ENCODE measurements around the gene ACACB. TPM values are rescaled to one million over a fixed set of nuclear protein-coding genes. Genes with fewer than 3 reads are reported as not detected.

ACACB gene
- total RNA-seq, 1 donor from 2014 or later, result 15.4 TPM

DNA sequence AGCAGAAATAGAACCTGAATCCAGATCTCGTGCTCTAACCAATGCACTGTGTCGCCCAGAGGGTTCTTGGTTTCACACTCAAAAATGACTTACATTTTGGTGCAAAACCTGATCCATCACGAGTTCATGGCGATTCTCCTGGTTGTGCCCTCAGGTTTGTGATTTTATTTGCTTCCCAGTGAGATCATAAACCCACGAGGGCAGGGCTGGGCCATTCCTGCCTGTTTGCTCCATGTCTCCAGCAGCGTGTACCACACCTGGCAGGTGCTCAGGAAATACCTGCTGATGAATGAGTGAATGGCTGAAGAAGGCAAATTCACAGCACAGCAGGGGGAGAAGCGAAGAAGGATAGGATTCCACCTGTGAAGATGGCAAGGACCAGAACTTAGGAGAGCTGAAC is 9.4 kb downstream of the ACACB start:
- DNase-seq (ENCODE audit: low spot score in 2 of 2, unreplicated experiment in 2 of 2), result no peak
- H3K27me3 Mint-ChIP-seq (ENCODE audit: low read depth), result peaks cover 4% of the 10 kb centered on the region
- TF ChIP-seq, protein P1, sequence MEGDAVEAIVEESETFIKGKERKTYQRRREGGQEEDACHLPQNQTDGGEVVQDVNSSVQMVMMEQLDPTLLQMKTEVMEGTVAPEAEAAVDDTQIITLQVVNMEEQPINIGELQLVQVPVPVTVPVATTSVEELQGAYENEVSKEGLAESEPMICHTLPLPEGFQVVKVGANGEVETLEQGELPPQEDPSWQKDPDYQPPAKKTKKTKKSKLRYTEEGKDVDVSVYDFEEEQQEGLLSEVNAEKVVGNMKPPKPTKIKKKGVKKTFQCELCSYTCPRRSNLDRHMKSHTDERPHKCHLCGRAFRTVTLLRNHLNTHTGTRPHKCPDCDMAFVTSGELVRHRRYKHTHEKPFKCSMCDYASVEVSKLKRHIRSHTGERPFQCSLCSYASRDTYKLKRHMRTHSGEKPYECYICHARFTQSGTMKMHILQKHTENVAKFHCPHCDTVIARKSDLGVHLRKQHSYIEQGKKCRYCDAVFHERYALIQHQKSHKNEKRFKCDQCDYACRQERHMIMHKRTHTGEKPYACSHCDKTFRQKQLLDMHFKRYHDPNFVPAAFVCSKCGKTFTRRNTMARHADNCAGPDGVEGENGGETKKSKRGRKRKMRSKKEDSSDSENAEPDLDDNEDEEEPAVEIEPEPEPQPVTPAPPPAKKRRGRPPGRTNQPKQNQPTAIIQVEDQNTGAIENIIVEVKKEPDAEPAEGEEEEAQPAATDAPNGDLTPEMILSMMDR (IDR thresholded peaks at IDR 0.05; ENCODE audit: unreplicated experiment), result no peak
- no peak overlapping the region for H3K27ac Mint-ChIP-seq
- H3K36me3 Mint-ChIP-seq, result no peaks in the 10 kb centered on the region
- H3K9me3 Mint-ChIP-seq, result no peaks in the 10 kb centered on the region
- no peaks in the 10 kb centered on the region for H3K4me1 Mint-ChIP-seq
- no peak overlapping the region for H3K4me3 Mint-ChIP-seq

- DNase-seq (ENCODE audit: low spot score in 2 of 2, unreplicated experiment in 2 of 2), result no peak
- H3K27me3 Mint-ChIP-seq (ENCODE audit: low read depth), result peaks cover 7% of the 10 kb centered on the region
- no peaks in the 10 kb centered on the region for H3K4me1 Mint-ChIP-seq
- H3K36me3 Mint-ChIP-seq, result no peaks in the 10 kb centered on the region
- no peak overlapping the region for H3K4me3 Mint-ChIP-seq
- no peak overlapping the region for H3K27ac Mint-ChIP-seq
- TF ChIP-seq, protein P1 (IDR thresholded peaks at IDR 0.05; ENCODE audit: unreplicated experiment), result no peak
- H3K9me3 Mint-ChIP-seq, result no peaks in the 10 kb centered on the region
These were observed 10.4 kb downstream of the ACACB start for GRCh38 chr12:109126784-109127183.

GRCh38 chr12:109127533-109128242 is 11.3 kb downstream of the ACACB start:
- no peak overlapping the region for H3K27ac Mint-ChIP-seq
- H3K36me3 Mint-ChIP-seq, result no peaks in the 10 kb centered on the region
- TF ChIP-seq, protein P1 (IDR thresholded peaks at IDR 0.05; ENCODE audit: unreplicated experiment), result no peak
- H3K27me3 Mint-ChIP-seq (ENCODE audit: low read depth), result peaks cover 12% of the 10 kb centered on the region
- no peaks in the 10 kb centered on the region for H3K4me1 Mint-ChIP-seq
- H3K9me3 Mint-ChIP-seq, result no peaks in the 10 kb centered on the region
- no peak for DNase-seq (ENCODE audit: low spot score in 2 of 2, unreplicated experiment in 2 of 2)
- H3K4me3 Mint-ChIP-seq, result no peak overlapping the region

DNA sequence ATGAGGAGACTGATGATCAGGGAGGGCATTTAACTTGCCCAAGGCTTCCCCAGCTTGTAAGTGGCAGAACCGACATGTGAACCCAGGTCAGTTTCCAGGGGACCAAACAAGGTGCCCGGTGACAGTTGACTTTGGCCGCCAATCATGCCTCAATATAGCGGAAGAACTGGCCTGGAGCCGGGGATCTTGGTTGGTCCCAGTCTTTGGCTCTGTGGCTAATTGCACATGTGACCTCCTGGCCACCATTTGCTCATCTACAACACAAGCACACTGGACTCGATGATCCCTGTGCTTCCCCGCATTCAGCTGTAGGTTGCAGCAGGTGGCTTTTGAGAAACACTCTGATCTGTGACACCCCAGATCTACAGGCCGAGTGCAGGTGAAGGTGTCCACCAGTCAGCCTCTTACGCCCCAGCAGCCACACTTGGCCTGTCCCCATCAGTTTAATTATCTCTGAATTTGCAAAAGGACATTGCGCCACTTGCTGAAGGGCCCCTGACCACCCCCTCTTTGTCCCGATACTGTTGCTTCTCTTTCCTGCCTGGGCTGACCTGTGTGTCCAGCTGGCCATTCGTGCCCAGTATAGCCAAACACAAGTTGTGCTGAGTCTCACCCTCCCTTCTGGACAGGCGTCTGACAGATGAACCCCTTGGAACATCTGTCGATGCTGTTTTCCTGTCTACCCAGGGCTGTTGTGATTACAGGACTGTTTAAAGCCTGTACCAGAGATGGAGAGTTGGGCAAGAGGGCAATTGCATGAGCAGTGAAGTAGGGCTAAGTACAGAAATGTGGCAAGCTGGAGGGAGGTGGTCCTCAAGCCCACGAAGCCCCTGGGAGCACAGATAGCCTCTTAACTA is 14.1 kb downstream of the ACACB start:
- peaks cover 20% of the 10 kb centered on the region for H3K27me3 Mint-ChIP-seq (ENCODE audit: low read depth)

GRCh38 chr12:109131154-109132050 is 15.0 kb downstream of the ACACB start:
- peaks cover 4% of the 10 kb centered on the region for H3K9me3 Mint-ChIP-seq
- H3K27ac Mint-ChIP-seq, result no peak overlapping the region
- no peak overlapping the region for H3K4me3 Mint-ChIP-seq
- no peaks in the 10 kb centered on the region for H3K4me1 Mint-ChIP-seq
- no peak for DNase-seq (ENCODE audit: low spot score in 2 of 2, unreplicated experiment in 2 of 2)
- TF ChIP-seq, protein P1 (IDR thresholded peaks at IDR 0.05; ENCODE audit: unreplicated experiment), result no peak
- H3K36me3 Mint-ChIP-seq, result no peaks in the 10 kb centered on the region
- H3K27me3 Mint-ChIP-seq (ENCODE audit: low read depth), result peaks cover 21% of the 10 kb centered on the region

More for the DNA sequence above, 14.1 kb downstream of the ACACB start:
- Mint-ChIP-seq H3K27ac (no peak overlapping the region), H3K36me3 (no peaks in the 10 kb centered on the region), H3K9me3 (peaks cover 4% of the 10 kb centered on the region), H3K4me3 (no peak overlapping the region), H3K4me1 (no peaks in the 10 kb centered on the region)
- no peak for DNase-seq (ENCODE audit: low spot score in 2 of 2, unreplicated experiment in 2 of 2)
- TF ChIP-seq, protein P1 (IDR thresholded peaks at IDR 0.05; ENCODE audit: unreplicated experiment), result no peak

Measured in mesothelial cell of epicardium (in vitro differentiated cells).